HCT116 (cell line): Measurements from ENCODE around the gene EEF2. TPM values are rescaled to one million over a fixed set of nuclear protein-coding genes. Genes with fewer than 3 reads are reported as not detected.

ENCODE experiments used
- ATAC-seq: fragments of 200-7000 bp; cut with Tn5 transposase; 2 replicates; pipeline ENCODE4 v1.9.1; 2020; ENCODE audit warnings: mild to moderate bottlenecking, moderate library complexity
- BruUV-seq: library from RNA; stranded (reverse); fragments of 400-500 nt; replicated peaks from 2 replicates; lab custom pipeline; 2021; lab: Mats Ljungman, UMichigan
- CTCF ChIA-PET: fragments of 300-600 bp; sonication (Branson Sonifier 250); formaldehyde crosslinking; loops from one replicate; lab custom pipeline; 2021; ENCODE audit warnings: antibody characterized with exemption; lab: Charles Lee
- POLR2A ChIA-PET: fragments of 300-600, 350-600 bp; sonication (Branson Sonifier 250); formaldehyde crosslinking; loops from one replicate; lab custom pipeline; 2021; ENCODE audit warnings: antibody characterized with exemption; lab: Charles Lee
- RAD21 ChIA-PET, 2 experiments: fragments of 300-600 bp; sonication (Branson Sonifier 250); formaldehyde crosslinking; loops; one replicate each; lab custom pipeline; 2023; ENCODE audit warnings: low total read pairs in 2 of 2; ENCODE audit not compliant: uncharacterized antibody in 2 of 2, unreplicated experiment in 2 of 2, low non-redundant PET in 1 of 2; lab: Charles Lee
- DNase-seq: peaks from one replicate; pipeline ENCODE4 v3.0.0-alpha.2; 2010; ENCODE audit warnings: low read depth, low spot score
- H2AFZ ChIP-seq: fragments of 200-600 bp; shearing (Covaris generic), sonication (generic); 2 replicates; pipeline ENCODE4 v1.6.1; 2017; ENCODE audit warnings: low read depth, mixed run types, mixed read lengths, antibody characterized with exemption, low read length; ENCODE audit not compliant: poor library complexity, severe bottlenecking
- H3K27ac ChIP-seq: 2 replicates; pipeline ENCODE4 v1.5.1; 2012; ENCODE audit warnings: low read depth, low read length
- H3K27me3 ChIP-seq: fragments of 200-600 bp; sonication (generic); 2 replicates; pipeline ENCODE4 v1.6.1; 2016; ENCODE audit warnings: mixed run types, low read length, mixed read lengths; ENCODE audit not compliant: insufficient read depth
- H3K36me3 ChIP-seq, 2 experiments: fragments of 200-500 bp in 1 of 2; fragments of 200-600 bp in 1 of 2; sonication (Bioruptor generic) in 1 of 2; sonication (generic) in 1 of 2; 2 replicates each; pipeline versions ENCODE4 v1.5.1 to v1.6.1; 2014 to 2016; ENCODE audit warnings: low read length in 2 of 2, inconsistent platforms in 1 of 2, mixed read lengths in 1 of 2, mixed run types in 1 of 2; ENCODE audit not compliant: insufficient read depth in 2 of 2, control insufficient read depth in 1 of 2
- H3K4me1 ChIP-seq, 2 experiments: fragments of 200-600 bp in 1 of 2; sonication (generic) in 1 of 2; 2 replicates each; pipeline versions ENCODE4 v1.5.1 to v1.6.1; 2012 to 2017; ENCODE audit warnings: low read length in 2 of 2, inconsistent platforms in 1 of 2, mild to moderate bottlenecking in 1 of 2, mixed read lengths in 1 of 2, mixed run types in 1 of 2, moderate library complexity in 1 of 2; ENCODE audit not compliant: insufficient read depth in 2 of 2, control insufficient read depth in 1 of 2
- H3K4me2 ChIP-seq: fragments of 200-600 bp; sonication (generic); 2 replicates; pipeline ENCODE4 v1.6.1; 2017; ENCODE audit warnings: mixed run types, low read length, mixed read lengths
- H3K4me3 ChIP-seq, 2 experiments: fragments of 200-600 bp in 1 of 2; sonication (generic) in 1 of 2; replicated peaks in 1 of 2; 2 replicates each; pipeline ENCODE4 v1.5.1; 2011 to 2016; ENCODE audit warnings: low read length in 2 of 2, control low read depth in 1 of 2, low read depth in 1 of 2, mild to moderate bottlenecking in 1 of 2, mixed read lengths in 1 of 2, mixed run types in 1 of 2
- H3K79me2 ChIP-seq: fragments of 200-600 bp; sonication (generic); 2 replicates; pipeline ENCODE4 v1.6.1; 2017; ENCODE audit warnings: mild to moderate bottlenecking, mixed run types, low read length, moderate library complexity, mixed read lengths; ENCODE audit not compliant: insufficient read depth
- H3K9ac ChIP-seq: fragments of 200-600 bp; sonication (generic); 2 replicates; pipeline ENCODE4 v1.6.1; 2016; ENCODE audit warnings: low read length, mixed read lengths
- H3K9me2 ChIP-seq: fragments of 200-600 bp; sonication (generic), shearing (Covaris generic); 2 replicates; pipeline ENCODE4 v1.6.1; 2017; ENCODE audit warnings: mixed run types, mild to moderate bottlenecking, moderate library complexity; ENCODE audit not compliant: insufficient read depth
- H3K9me3 ChIP-seq, 2 experiments: fragments of 200-500 bp in 1 of 2; fragments of 200-600 bp in 1 of 2; sonication (Bioruptor generic) in 1 of 2; sonication (generic) in 1 of 2; 2 replicates each; pipeline ENCODE4 v1.6.1; 2014 to 2017; ENCODE audit warnings: low read length in 2 of 2, mixed read lengths in 2 of 2, inconsistent platforms in 1 of 2, low read depth in 1 of 2, mild to moderate bottlenecking in 1 of 2, mixed run types in 1 of 2, moderate library complexity in 1 of 2; ENCODE audit not compliant: control insufficient read depth in 1 of 2, insufficient read depth in 1 of 2
- H4K20me1 ChIP-seq: fragments of 200-600 bp; sonication (generic), shearing (Covaris generic); 2 replicates; pipeline ENCODE4 v1.6.1; 2017; ENCODE audit warnings: mixed run types, mild to moderate bottlenecking, moderate library complexity; ENCODE audit not compliant: insufficient read depth
- CEBPB ChIP-seq: IDR thresholded peaks from 2 replicates; pipeline ENCODE4 v1.6.1; 2012; ENCODE audit warnings: low read depth
- CTCF ChIP-seq, 3 experiments: fragments of 200-600 bp in 1 of 3; sonication (generic) in 1 of 3; IDR thresholded peaks in 2 of 3; conservative IDR thresholded peaks in 1 of 3; 2 replicates each; pipeline ENCODE4 v1.5.1; 2012 to 2017; ENCODE audit warnings: low read depth in 2 of 3, low read length in 2 of 3, antibody characterized with exemption in 1 of 3, borderline replicate concordance in 1 of 3, control low read depth in 1 of 3, mild to moderate bottlenecking in 1 of 3, mixed read lengths in 1 of 3, mixed run types in 1 of 3, moderate library complexity in 1 of 3; ENCODE audit not compliant: insufficient read depth in 1 of 3
- EGR1 ChIP-seq: IDR thresholded peaks from 2 replicates; pipeline ENCODE4 v1.6.1; 2012; ENCODE audit warnings: low read depth
- EZH2 ChIP-seq: fragments of 200-600 bp; sonication (generic); IDR thresholded peaks from 2 replicates; pipeline ENCODE4 v1.6.1; 2017; ENCODE audit warnings: antibody characterized with exemption, mixed run types
- FOSL1 ChIP-seq: IDR thresholded peaks from 2 replicates; pipeline ENCODE4 v1.6.1; 2012; ENCODE audit warnings: low read depth
- JUND ChIP-seq: IDR thresholded peaks from 2 replicates; pipeline ENCODE4 v1.6.1; 2012
- POLR2AphosphoS5 ChIP-seq: IDR thresholded peaks from 2 replicates; pipeline ENCODE4 v1.6.1; 2011; ENCODE audit warnings: mild to moderate bottlenecking, low read depth, low read length, moderate library complexity
- ZNF274 ChIP-seq: fragments of 200-500 bp; sonication (Bioruptor generic); IDR thresholded peaks from 2 replicates; pipeline ENCODE4 v1.6.1; 2014; ENCODE audit warnings: mild to moderate bottlenecking, low read depth, low read length, inconsistent platforms
- intact Hi-C: fragments of 100-400 bp; cut with micrococcal nuclease; formaldehyde crosslinking; loops from 2 replicates; pipeline ENCODE4 v1.10.0; 2022
- total RNA-seq: library from RNA; stranded (reverse); gene quantifications from one replicate; pipeline ENCODE4 v1.2.1, GENCODE V29; 2021; ENCODE audit not compliant: unreplicated experiment

Gene EEF2
- total RNA-seq, 1 experiment from 2014 or later = 3,796 TPM

DNA sequence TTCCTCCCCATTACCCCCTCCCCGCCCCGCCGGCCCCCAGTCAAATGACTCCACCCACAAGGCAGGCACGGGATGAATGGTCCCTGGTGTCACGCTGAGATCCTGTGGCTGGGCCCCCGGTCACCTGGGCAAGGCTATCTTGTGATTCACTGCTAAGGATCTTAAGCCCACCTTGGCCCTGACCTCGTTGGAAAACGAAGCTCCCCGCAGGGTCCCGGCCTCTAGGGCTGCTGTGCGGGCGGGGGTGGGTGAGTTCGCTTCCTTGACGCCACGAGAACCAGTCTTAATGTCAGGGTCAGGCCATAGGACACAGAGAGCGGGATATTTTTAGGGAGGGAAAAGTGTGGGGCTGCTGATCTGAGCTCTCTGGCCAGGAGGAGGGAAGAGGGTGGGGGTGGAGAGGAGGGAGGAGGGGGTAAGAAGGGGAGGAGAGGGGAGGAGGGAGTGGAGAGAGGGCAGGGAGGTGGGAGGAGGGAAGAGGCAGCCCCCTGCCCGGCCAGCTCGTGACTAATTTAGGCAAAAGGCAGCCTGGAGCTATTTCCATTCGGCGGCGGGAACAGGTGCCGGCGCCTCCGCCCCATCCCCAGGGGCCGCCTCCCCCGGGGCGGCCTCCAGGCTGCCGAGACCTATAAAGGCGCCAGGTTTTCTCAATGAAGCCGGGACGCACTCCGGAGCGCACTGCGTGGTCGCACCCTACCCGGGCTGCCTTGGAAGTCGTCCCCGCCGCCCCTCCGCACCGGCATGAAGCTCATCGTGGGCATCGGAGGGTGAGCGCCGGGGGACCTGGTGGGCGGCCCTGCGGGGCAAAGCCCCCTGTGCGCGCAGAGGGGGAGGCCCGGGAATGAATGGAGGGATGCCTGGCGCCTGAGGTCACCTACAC lies 52.1 kb downstream of the EEF2 start, which contains the start of gene NMRK2:
Gene NMRK2 (plus strand): TSS at position 139 of the 880 bp plus-strand sequence. CDS start 603 bp downstream, at position 742.
- DNase-seq (no peak), ATAC-seq (no peak)
- BruUV-seq = no TSS peak
- CTCF ChIA-PET = interaction anchor here (0.7 kb wide), 1 partner anchor 54 kb away, joined by 3 read pairs; no protein-coding TSS in a partner anchor
- H3K79me2 ChIP-seq = no peaks in the 10 kb centered on the region
- no peak within 1 kb of the TSS for H3K4me3 ChIP-seq
- no peak within 1 kb of the TSS for H3K9ac ChIP-seq
- TF ChIP-seq CTCF (IDR thresholded peaks at IDR 0.05 in 2 of 3, conservative IDR thresholded peaks at IDR 0.05 in 1 of 3; ENCODE audit: borderline replicate concordance in 1 of 3, insufficient read depth in 1 of 3, low read depth in 2 of 3, low read length in 2 of 3) (no peak), JUND (no peak), POLR2AphosphoS5 (no peak), ZNF274 (no peak), EZH2 (no peak), FOSL1 (no peak), CEBPB (no peak), EGR1 (no peak)
- no peak within 1 kb of the TSS for H3K27ac ChIP-seq
- no peaks in the 10 kb centered on the region for H3K36me3 ChIP-seq
- POLR2A ChIA-PET = no interaction called here
- no peaks in the 10 kb centered on the region for H4K20me1 ChIP-seq
- no peak within 1 kb of the TSS for H2AFZ ChIP-seq
- RAD21 ChIA-PET = no interaction called here
- intact Hi-C loops = no loop called here
- H3K9me2 ChIP-seq = no peaks in the 10 kb centered on the region
- peaks cover 7% of the 10 kb centered on the region in 2 experiments; a peak in 3 of 4 replicates for H3K4me1 ChIP-seq
- H3K27me3 ChIP-seq = no peaks in the 10 kb centered on the region
- H3K9me3 ChIP-seq = no peaks in the 10 kb centered on the region
- H3K4me2 ChIP-seq = no peak within 1 kb of the TSS
